HG03045 (cell line): ENCODE results near the gene CEP131.
A peak's percentile ranks its signal among the peaks of the same experiment; 100 is the strongest.

Experiments
- ATAC-seq: cut with Tn5 transposase; IDR thresholded peaks from one replicate; pipeline ENCODE4 v1.9.1; 2021; ENCODE audit warnings: mild to moderate bottlenecking, moderate library complexity; ENCODE audit not compliant: unreplicated experiment

The CEP131 gene

GRCh38 chr17:81239714-81240555, 17.2 kb upstream of the CEP131 start:
- no peak for ATAC-seq

GRCh38 chr17:81238815-81239713, 16.3 kb upstream of the CEP131 start, which contains the start of the genes NDUFAF8 and TEPSIN:
TSS of gene NDUFAF8 (plus strand) at chr17:81239318. CDS start at chr17:81239364, 46 bp downstream.
TSS of gene TEPSIN (minus strand) at chr17:81239055. CDS start at chr17:81239033, 22 bp downstream.
- ATAC-seq: peak; percentile 88

DNA sequence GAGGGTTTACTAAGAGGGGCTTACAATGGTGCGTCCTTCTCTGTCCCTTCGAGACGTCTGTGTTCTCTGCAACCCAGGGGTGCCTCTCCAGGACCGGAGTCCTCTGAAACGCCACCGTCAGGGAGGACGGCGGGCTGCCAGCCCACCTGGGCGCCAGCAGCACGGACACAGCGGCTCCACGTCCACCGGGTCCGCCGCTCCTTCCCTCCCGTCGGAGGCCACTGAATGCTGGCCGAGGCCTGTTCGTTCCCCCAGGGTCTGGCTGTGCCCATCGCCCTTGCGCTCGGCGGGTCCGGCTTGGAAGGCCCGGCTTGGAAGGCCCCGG, 15.7 kb upstream of the CEP131 start:
- ATAC-seq: no peak

DNA sequence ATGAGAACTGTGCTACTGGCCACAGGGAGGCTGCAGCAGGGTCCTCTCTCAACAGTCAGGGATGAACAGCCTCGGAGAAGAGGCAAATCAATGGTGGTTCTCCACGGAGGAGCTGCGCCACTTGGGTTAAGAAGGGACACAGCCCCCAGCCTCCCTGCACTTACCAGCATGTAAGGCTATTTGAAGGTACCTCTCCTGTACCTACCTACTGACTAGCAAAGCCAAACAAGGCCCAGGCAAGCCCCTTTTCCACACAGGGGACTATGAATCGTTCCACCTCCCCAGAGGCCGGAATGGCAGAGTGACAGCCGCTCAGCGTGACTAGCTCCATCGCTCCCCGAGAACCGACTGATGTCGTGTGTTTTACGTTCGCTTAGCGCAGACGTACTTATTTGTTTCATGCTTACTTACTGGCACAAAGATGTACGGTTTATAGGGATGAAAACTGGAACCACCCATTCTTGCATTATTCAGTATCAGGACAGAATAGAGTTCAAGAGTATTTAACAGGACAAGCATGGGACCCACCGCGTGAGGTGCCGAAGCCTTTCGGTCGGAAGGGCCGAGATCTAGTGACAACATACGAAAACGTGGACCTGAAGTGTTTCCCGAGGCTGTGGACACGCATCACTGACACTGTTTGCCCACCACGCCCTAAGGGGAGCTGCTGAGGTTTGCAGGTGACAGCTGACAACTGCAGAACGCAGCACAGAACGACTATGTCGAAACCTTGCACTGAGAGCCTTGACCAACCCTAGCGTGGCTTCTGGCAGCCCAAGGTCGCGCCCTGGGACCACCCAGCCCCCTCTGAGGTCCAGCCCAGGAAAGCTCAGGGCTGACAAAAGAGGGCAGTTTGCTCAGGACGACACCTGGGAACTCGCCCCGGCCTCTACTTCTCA, 15.1 kb upstream of the CEP131 start:
- no peak for ATAC-seq

GRCh38 chr17:81236784-81237183, 14.0 kb upstream of the CEP131 start:
- ATAC-seq: no peak

- no peak for ATAC-seq
Observed at GRCh38 chr17:81235822-81236740, 13.3 kb upstream of the CEP131 start.

GRCh38 chr17:81234940-81235821, 12.4 kb upstream of the CEP131 start:
- no peak for ATAC-seq

DNA sequence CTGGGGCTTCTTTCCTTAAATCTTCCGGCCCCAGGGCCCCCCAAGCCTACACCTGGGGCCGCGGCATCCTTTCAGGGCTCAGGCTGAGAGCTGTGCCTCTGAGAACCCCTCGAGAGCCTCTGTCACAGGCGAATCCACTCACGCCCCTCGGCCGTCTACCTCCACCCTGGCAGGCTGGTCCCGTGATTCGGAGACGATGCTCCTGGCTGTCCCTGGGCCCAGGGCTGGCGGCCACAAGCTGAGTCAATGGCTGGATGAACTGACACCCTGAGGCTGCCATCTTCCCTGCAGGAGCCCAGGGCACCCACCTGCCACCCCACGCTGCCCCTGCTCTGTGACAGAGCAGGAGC, 11.7 kb upstream of the CEP131 start:
- no peak for ATAC-seq

DNA sequence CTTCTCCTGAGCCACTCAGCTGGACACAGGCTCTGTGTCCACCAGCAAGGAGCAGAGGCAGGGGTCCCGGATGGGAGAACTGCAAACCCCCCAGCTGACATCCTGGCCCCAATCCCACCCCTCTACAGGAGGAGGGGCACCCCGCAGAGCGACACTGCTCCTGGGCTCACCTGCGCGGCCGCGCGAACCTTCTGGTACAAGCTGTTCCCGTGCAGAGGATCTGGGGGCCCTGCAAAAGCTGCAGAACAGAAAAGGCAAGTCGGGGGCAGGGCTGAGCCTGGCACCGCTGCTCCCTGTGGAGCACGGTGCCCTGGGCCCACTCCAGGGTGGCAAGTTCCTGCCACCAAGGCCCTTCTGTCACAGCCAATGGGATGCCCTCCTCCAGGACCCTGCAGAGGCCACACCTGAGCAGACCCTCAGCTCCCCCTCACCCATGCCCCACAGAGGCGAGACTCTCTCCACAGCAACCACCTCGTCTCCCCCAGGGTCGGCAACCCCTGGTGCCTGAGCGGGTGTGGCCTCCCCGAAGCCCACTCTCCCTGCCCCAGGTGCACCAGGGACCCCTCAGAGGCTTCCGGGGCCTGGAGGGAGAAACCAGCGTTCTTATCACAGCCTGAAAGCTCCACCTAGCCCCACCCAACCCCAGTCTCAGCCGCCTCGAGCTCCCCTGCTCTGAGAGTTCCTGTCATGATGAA, 11.2 kb upstream of the CEP131 start:
- ATAC-seq: no peak

DNA sequence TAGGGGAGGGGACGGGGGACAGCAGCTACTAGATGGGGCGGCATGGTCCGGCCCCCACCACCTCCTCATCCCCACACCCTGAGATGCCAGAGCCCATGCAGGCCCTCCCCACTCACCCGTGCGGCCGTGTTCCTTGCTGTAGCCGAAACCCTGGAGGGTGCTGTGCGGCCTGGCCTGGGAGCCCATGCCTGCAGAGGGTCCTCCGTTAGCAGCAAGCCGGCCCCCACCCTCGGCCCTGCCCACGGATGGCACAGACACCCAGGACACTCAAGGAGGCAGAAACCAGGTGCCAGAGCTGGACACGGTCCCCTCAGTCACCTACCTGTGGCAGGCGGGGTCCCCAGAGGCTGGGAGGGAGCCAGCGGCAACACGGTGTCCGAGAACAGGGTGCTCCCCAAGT, 10.6 kb upstream of the CEP131 start:
- no peak for ATAC-seq

- ATAC-seq: no peak
Observed at GRCh38 chr17:81232616-81233241, 10.0 kb upstream of the CEP131 start.

DNA sequence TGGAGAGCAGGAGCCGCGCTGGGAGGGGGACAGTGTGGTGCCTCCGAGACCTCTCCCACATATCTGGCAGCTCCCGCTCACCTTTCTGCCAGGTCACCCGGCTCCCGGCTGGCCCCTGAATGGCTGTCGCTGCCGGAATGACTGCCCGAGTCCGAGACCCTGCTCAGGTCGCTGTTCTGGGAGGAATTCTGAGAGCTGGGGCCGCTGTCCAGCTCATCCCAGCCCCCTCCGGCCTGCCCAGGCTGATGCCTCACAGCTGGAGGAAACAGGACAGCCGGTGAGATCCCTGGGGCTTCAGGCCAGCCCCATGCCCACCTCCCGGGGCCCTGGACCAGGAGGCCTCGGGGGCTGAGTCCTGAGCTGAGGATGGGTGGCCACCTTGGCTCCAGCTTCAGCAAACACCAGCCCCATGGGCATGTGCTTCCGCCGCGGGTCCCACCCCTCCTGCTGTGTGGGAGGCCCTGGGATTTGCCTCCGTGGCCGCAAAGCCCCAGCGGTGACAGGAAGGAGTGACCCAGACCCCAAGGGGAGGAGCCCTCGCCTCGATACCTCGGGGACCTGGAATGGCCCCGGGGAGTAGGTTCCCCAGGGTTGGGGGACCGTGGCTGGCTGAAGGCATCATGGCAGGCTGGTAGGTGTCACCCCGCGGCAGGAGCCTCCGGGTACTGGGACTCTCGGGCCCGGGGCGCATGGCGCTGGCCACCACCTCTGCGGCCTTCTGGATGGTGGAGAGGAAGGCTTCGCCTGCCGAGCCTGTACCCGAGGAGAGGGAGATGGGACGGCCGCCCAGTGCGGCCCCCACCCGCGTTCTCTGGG, 9.2 kb upstream of the CEP131 start:
- ATAC-seq: no peak

- no peak for ATAC-seq
Observed at GRCh38 chr17:81231121-81231645, 8.4 kb upstream of the CEP131 start.

DNA sequence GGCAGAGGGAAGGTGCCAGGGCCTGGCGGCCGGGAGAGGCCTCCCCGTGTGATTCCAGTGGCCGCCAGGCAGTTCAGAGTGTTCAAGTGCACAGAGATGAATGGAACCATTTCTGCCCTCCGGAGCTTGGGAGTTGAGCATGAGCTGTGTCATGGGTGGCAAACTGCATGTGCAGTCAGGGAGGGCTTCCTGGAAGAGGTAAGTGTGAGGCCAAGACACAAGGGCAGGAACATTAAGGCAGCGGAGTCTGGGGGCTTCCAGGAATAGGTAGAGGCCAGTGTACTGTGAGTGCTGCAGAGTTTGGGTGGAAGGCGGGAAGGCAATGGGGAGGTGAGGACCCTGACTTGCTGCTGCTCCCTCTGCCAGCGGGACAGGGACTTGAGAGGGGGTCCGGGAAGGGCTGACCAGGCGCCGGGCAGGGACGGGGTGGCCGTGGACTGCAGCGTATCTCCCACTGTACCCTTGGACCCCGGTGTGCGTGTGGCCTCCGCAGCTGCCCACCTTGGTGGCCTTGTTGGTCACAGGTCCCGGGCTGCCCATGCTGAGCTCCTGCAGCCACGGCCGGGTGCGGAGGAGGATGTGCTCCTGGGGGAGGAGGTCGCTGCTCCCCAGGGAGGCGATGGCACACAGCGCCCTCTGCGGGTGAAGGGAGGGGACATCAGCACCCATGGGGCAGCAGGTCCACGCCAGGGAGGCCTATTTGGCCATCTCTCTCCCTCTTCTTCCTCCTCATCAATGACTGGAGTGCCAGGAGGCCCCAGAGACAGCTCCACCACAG, 7.5 kb upstream of the CEP131 start:
- no peak for ATAC-seq

DNA sequence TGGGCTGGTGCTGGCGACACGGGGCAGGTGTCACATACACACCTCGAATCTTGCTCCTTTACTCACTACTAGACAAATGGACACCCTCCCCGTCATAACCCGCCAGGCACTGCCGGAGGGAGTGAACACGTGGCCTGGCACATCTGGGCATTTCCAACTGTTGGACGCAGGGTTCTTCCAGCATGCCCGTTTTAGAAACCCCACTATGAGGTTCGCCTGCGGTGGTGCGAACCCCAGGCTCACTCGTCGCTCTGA, 6.8 kb upstream of the CEP131 start:
- no peak for ATAC-seq
